ENCODE measurements around the gene FXYD1. TPM values are rescaled to one million over a fixed set of nuclear protein-coding genes. Genes with fewer than 3 reads are reported as not detected.

Gene FXYD1
- total RNA-seq, 2 experiments from 2014 or later: 2.3 to 2.8 TPM

GRCh38 chr19:35141837-35142605 is 3.4 kb downstream of the FXYD1 start:
- DNase-seq: no peak
- H3K4me1 Mint-ChIP-seq (ENCODE audit: low read depth): peaks cover 30% of the 10 kb centered on the region
- CTCF ChIA-PET: interaction anchor here (0.6 to 6.3 kb wide), 35 partner anchors 8 to 407 kb away, joined by 3 to 81 read pairs (median 4); partner anchors contain the start of genes FXYD5 and USF2
- H3K27ac Mint-ChIP-seq: no peak overlapping the region
- POLR2A ChIA-PET: interaction anchor here (0.6 to 2.5 kb wide), 5 partner anchors 12 to 126 kb away, joined by 3 to 20 read pairs (median 3); partner anchors contain the start of gene FXYD5
- H3K36me3 Mint-ChIP-seq: no peaks in the 10 kb centered on the region
- H3K9me3 Mint-ChIP-seq: no peaks in the 10 kb centered on the region
- intact Hi-C loops (cut with micrococcal nuclease): loop anchor here (5.0 kb wide), 2 partner anchors 100 to 125 kb away; partner anchors contain the start of genes HPN and USF2
- H3K27me3 Mint-ChIP-seq: no peaks in the 10 kb centered on the region
- H3K4me3 Mint-ChIP-seq: peak overlapping the region; percentile 71

DNA sequence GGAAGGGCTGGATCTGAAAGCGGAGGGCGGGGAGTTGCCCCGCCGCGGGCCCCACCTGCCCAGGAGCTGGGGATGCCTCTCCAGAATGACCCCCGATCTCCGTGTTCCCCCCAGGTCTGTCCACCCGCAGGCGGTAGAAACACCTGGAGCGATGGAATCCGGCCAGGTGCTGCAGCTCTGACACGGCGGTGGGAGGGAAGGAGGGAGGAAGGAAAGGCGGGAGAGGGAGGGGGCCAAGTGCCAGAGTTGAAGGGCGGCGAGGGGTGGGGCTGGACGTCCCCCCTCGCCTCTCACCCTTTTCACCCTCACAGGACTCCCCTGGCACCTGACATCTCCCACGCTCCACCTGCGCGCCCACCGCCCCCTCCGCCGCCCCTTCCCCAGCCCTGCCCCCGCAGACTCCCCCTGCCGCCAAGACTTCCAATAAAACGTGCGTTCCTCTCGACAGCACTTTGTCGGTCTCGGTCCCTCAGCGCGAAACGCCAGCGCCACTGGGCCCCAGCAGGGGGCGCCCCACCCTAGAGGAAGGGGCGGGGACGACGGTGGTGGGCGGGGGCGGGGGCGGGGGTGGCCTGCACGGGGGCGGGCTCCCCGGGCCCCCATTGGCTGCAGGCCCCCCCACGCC is 4.1 kb downstream of the FXYD1 start:
- no peaks in the 10 kb centered on the region for H3K27me3 Mint-ChIP-seq
- no peak overlapping the region for H3K27ac Mint-ChIP-seq
- peak overlapping the region; percentile 71 for H3K4me3 Mint-ChIP-seq
- POLR2A ChIA-PET: interaction anchor here (0.6 to 2.5 kb wide), 4 partner anchors 11 to 125 kb away, joined by 3 to 20 read pairs (median 4); partner anchors contain the start of gene FXYD5
- H3K4me1 Mint-ChIP-seq (ENCODE audit: low read depth): peaks cover 30% of the 10 kb centered on the region
- intact Hi-C loops (cut with micrococcal nuclease): loop anchor here (5.0 kb wide), 2 partner anchors 100 to 125 kb away; partner anchors contain the start of genes HPN and USF2
- no peaks in the 10 kb centered on the region for H3K9me3 Mint-ChIP-seq
- CTCF ChIA-PET: interaction anchor here (0.6 to 6.3 kb wide), 24 partner anchors 7 to 353 kb away, joined by 3 to 81 read pairs (median 5); partner anchors contain the start of genes FAM187B, FXYD5 and USF2
- DNase-seq: peak; percentile 77
- no peaks in the 10 kb centered on the region for H3K36me3 Mint-ChIP-seq

- Mint-ChIP-seq H3K9me3 (no peaks in the 10 kb centered on the region), H3K4me3 (peak within 1 kb of the TSS; percentile 71), H3K36me3 (no peaks in the 10 kb centered on the region), H3K27me3 (no peaks in the 10 kb centered on the region), H3K4me1 (ENCODE audit: low read depth) (peaks cover 30% of the 10 kb centered on the region), H3K27ac (no peak within 1 kb of the TSS)
- intact Hi-C loops (cut with micrococcal nuclease): loop anchor here (5.0 kb wide), 2 partner anchors 101 to 124 kb away; partner anchors contain the start of genes HPN and USF2
- CTCF ChIA-PET: interaction anchor here (0.8 to 6.3 kb wide), 7 partner anchors 10 to 117 kb away, joined by 3 to 81 read pairs (median 4); partner anchors contain the start of genes FAM187B and FXYD5
- no peak for DNase-seq
- POLR2A ChIA-PET: interaction anchor here (0.5 kb wide), 1 partner anchor 205 kb away, joined by 4 read pairs; no protein-coding TSS in a partner anchor
Observed at GRCh38 chr19:35143231-35143715, 4.6 kb downstream of the FXYD1 start, which contains the start of gene FXYD7. TSS of gene FXYD7 (plus strand) at chr19:35143255. CDS start at chr19:35143334, 79 bp downstream.

DNA sequence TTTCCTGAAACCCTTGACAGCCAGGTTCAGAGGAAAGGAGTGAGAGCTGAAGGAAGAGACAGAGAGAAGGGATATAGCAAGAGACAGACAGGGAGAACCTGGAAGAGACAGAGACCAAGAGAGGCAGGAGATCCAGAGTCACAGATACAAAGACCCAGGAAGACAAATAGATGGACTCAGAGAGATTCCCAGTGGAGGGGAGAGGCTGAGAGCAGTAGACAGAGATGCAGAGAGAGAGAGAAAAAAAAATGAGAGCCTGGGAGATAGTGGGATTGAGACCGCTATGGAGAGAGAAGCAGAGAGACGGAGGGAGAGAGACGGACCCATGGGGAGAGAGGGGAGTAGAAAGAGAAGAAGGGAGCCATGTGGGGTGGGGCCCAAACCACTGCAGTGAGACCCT is 5.2 kb downstream of the FXYD1 start:
- DNase-seq: no peak
- Mint-ChIP-seq H3K27me3 (no peaks in the 10 kb centered on the region), H3K36me3 (no peaks in the 10 kb centered on the region), H3K4me3 (no peak overlapping the region), H3K27ac (no peak overlapping the region), H3K4me1 (ENCODE audit: low read depth) (peaks cover 30% of the 10 kb centered on the region), H3K9me3 (no peaks in the 10 kb centered on the region)
- ChIA-PET POLR2A (interaction anchor here (0.5 kb wide), 1 partner anchor 206 kb away, joined by 4 read pairs; no protein-coding TSS in a partner anchor), CTCF (interaction anchor here (0.8 to 6.3 kb wide), 6 partner anchors 9 to 117 kb away, joined by 3 to 81 read pairs (median 4); partner anchors contain the start of genes FAM187B and FXYD5)
- intact Hi-C loops (cut with micrococcal nuclease): loop anchor here (5.0 kb wide), 2 partner anchors 102 to 123 kb away; partner anchors contain the start of genes HPN and USF2

DNA sequence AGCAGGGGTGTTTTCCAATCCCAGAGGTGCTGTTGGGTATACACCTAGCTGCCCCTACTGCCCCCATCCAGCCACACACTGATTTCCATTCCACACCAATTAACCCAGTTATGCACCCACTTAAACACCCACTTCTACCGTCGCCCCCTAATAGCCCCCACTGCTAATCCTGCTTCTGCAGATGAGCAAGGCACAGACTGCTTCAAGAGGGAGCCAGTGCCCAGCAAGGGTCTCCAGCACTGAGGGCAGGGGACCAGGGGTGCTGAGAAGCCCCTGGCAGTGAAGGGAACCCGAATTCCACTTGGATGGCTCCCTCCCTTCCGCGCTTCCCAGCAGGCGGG is 5.6 kb downstream of the FXYD1 start:
- CTCF ChIA-PET: interaction anchor here (0.8 to 6.3 kb wide), 3 partner anchors 9 to 97 kb away, joined by 4 to 81 read pairs (median 5); partner anchors contain the start of gene FXYD5

GRCh38 chr19:35144600-35145436 is 6.2 kb downstream of the FXYD1 start:
- peak; percentile 35 for DNase-seq
- Mint-ChIP-seq H3K36me3 (no peaks in the 10 kb centered on the region), H3K27me3 (no peaks in the 10 kb centered on the region), H3K4me3 (no peak overlapping the region), H3K9me3 (no peaks in the 10 kb centered on the region), H3K27ac (no peak overlapping the region), H3K4me1 (ENCODE audit: low read depth) (peaks cover 30% of the 10 kb centered on the region)
- POLR2A ChIA-PET: no interaction called here
- intact Hi-C loops (cut with micrococcal nuclease): loop anchor here (5.0 kb wide), 2 partner anchors 103 to 122 kb away; partner anchors contain the start of genes HPN and USF2
- CTCF ChIA-PET: interaction anchor here (6.3 kb wide), 1 partner anchor 8 kb away, joined by 81 read pairs; the partner anchor contains the start of gene FXYD5

More for the DNA sequence above, 5.6 kb downstream of the FXYD1 start:
- H3K36me3 Mint-ChIP-seq: no peaks in the 10 kb centered on the region
- no peaks in the 10 kb centered on the region for H3K27me3 Mint-ChIP-seq
- intact Hi-C loops (cut with micrococcal nuclease): loop anchor here (5.0 kb wide), 2 partner anchors 102 to 123 kb away; partner anchors contain the start of genes HPN and USF2
- no peaks in the 10 kb centered on the region for H3K9me3 Mint-ChIP-seq
- H3K4me1 Mint-ChIP-seq (ENCODE audit: low read depth): peaks cover 30% of the 10 kb centered on the region
- DNase-seq: no peak
- POLR2A ChIA-PET: no interaction called here
- no peak overlapping the region for H3K27ac Mint-ChIP-seq
- no peak overlapping the region for H3K4me3 Mint-ChIP-seq

DNA sequence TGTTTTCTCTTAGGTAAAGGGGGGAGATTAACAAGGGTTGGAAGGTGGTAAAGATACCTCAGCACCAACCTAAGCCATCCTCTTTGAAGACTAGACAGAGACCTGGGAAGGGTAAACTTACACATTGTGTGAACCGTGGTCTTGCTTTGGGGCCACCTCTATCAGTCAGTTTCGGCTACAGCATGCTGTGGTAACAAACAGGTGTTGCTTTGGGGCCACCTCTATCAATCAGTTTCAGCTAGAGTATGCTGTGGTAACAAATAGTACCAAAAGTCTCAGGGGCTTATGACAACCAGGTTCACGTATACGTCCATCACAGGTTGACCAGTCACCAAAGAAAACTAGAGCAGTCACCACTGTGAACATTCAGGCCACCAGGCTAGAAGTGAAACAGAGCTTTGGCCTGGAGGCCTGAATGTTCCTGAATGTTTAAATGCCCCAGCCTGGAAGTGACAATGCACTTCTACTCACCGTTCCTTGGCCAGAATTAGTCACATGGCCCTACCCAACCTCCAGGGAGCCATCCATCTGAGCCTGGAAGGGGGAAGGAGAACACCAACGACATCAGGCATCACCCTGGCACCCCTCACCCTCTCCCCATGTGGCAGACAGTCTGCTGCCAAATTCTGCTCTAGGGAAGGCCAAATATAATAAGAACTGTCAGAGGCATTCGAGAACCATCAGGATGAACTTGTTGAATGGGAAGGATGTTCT is 8.3 kb downstream of the FXYD1 start:
- no peaks in the 10 kb centered on the region for H3K9me3 Mint-ChIP-seq
- H3K4me1 Mint-ChIP-seq (ENCODE audit: low read depth): peaks cover 20% of the 10 kb centered on the region
- H3K4me3 Mint-ChIP-seq: no peak overlapping the region
- ChIA-PET CTCF (interaction anchor here (0.7 to 6.3 kb wide), 2 partner anchors 6 to 81 kb away, joined by 3 to 81 read pairs; partner anchors contain the start of gene FXYD5), POLR2A (no interaction called here)
- no peaks in the 10 kb centered on the region for H3K36me3 Mint-ChIP-seq
- intact Hi-C loops (cut with micrococcal nuclease): no loop called here
- no peak for DNase-seq
- no peak overlapping the region for H3K27ac Mint-ChIP-seq
- no peaks in the 10 kb centered on the region for H3K27me3 Mint-ChIP-seq

DNA sequence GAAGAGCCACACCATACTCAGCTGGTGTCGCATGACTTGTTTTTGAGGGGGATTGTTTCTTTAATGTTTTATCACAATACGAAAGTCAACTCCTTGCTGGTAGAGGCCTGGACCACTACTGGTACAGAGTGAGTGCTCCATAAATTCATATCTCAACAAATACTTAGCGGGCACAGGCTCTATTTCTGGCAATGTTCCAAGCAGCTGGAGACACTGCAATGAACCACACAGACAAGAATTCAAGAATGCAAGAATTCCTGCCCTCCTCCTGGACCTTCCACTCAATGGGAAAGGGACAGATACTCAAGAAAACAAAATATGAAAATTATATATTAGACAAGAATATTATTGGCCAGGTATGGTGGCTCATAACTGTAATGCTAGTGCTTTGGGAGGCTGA is 10.8 kb downstream of the FXYD1 start:
- ChIA-PET CTCF (interaction anchor here (1.0 to 1.6 kb wide), 3 partner anchors 8 to 83 kb away, joined by 4 to 6 read pairs (median 6); partner anchors contain the start of gene LGI4), POLR2A (no interaction called here)
- no peak overlapping the region for H3K27ac Mint-ChIP-seq
- intact Hi-C loops (cut with micrococcal nuclease): no loop called here
- no peak for DNase-seq
- peaks cover 17% of the 10 kb centered on the region for H3K4me1 Mint-ChIP-seq (ENCODE audit: low read depth)
- no peaks in the 10 kb centered on the region for H3K36me3 Mint-ChIP-seq
- H3K4me3 Mint-ChIP-seq: no peak overlapping the region
- no peaks in the 10 kb centered on the region for H3K27me3 Mint-ChIP-seq
- H3K9me3 Mint-ChIP-seq: no peaks in the 10 kb centered on the region

GRCh38 chr19:35150445-35150844 is 11.8 kb downstream of the FXYD1 start:
- Mint-ChIP-seq H3K4me3 (no peak overlapping the region), H3K27ac (no peak overlapping the region), H3K36me3 (peaks cover 10% of the 10 kb centered on the region), H3K9me3 (no peaks in the 10 kb centered on the region), H3K27me3 (no peaks in the 10 kb centered on the region), H3K4me1 (ENCODE audit: low read depth) (peaks cover 10% of the 10 kb centered on the region)
- DNase-seq: no peak
- intact Hi-C loops (cut with micrococcal nuclease): no loop called here
- CTCF ChIA-PET: interaction anchor here (1.0 to 1.5 kb wide), 2 partner anchors 9 to 84 kb away, joined by 4 to 6 read pairs; no protein-coding TSS in a partner anchor
- POLR2A ChIA-PET: no interaction called here

- no peaks in the 10 kb centered on the region for H3K9me3 Mint-ChIP-seq
- peaks cover 18% of the 10 kb centered on the region for H3K4me1 Mint-ChIP-seq (ENCODE audit: low read depth)
- H3K36me3 Mint-ChIP-seq: peaks cover 20% of the 10 kb centered on the region
- no peak overlapping the region for H3K4me3 Mint-ChIP-seq
- ChIA-PET POLR2A (no interaction called here), CTCF (interaction anchor here (0.8 to 4.6 kb wide), 2 partner anchors 8 to 41 kb away, joined by 3 to 81 read pairs; partner anchors contain the start of gene FXYD7)
- no peak for DNase-seq
- no peak overlapping the region for H3K27ac Mint-ChIP-seq
- intact Hi-C loops (cut with micrococcal nuclease): no loop called here
- no peaks in the 10 kb centered on the region for H3K27me3 Mint-ChIP-seq
Observed at GRCh38 chr19:35151273-35152065, 12.8 kb downstream of the FXYD1 start.

All from activated CD4-positive, alpha-beta memory T cell treated with anti-CD3 and anti-CD28 coated beads for 36 hours (primary cell).